Astrocyte of the cerebellum (primary cell): ENCODE measurements around the gene LY6G6C.
"Not testable (repeated sequence)": the region's sequence is repeated elsewhere in the genome, so short reads cannot be mapped to it uniquely, and the experiment has no call there.

Experiments used
- DNase-seq: peaks from one replicate; pipeline ENCODE4 v3.0.0-alpha.2; 2011; ENCODE audit warnings: low read depth
- H3K4me3 ChIP-seq: 2 replicates; pipeline ENCODE4 v1.5.1; 2011; ENCODE audit warnings: mild to moderate bottlenecking, low read depth, low read length, moderate library complexity
- CTCF ChIP-seq: IDR thresholded peaks from 2 replicates; pipeline ENCODE4 v1.5.1; 2012; ENCODE audit warnings: low read length, low read depth, moderate library complexity, mild to moderate bottlenecking; ENCODE audit errors: missing control alignments
- in situ Hi-C: cut with HindIII; loops from 2 replicates; pipeline ENCODE4 v1.10.0; 2017; ENCODE audit warnings: low sequenced_read_pairs

The LY6G6C gene

GRCh38 chr6:31713991-31714684 is 7.4 kb downstream of the LY6G6C start:
- no peak for DNase-seq
- H3K4me3 ChIP-seq: no peak overlapping the region
- in situ Hi-C loops: no loop called here
- no peak for TF ChIP-seq CTCF

- TF ChIP-seq CTCF: no peak
- DNase-seq: no peak
- in situ Hi-C loops: no loop called here
- no peak overlapping the region for H3K4me3 ChIP-seq
Measured at GRCh38 chr6:31713465-31713864, 8.1 kb downstream of the LY6G6C start.

DNA sequence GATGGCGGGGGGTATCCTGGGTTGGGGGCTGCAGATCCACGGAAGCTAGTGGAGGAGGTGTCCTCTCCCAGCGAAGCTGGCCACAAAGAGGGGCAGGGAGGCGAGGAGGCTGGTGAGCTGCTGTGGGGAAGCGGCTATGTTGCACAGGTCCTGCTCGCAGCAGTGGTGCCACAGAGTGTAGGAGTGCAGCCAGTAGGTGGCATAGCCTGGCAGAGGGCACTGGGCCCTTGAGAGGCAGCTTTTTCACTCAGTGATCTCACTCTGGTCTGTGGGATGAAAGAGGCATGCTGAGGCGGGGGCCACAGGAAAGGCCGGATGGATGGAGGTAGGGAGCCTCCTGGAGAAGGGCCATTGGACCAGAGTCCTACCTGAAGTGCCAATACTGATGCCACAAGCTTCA is 9.2 kb downstream of the LY6G6C start:
- DNase-seq: no peak
- TF ChIP-seq CTCF: no peak
- no peak overlapping the region for H3K4me3 ChIP-seq
- in situ Hi-C loops: no loop called here

- DNase-seq: no peak
- no peak overlapping the region for H3K4me3 ChIP-seq
- in situ Hi-C loops: no loop called here
- no peak for TF ChIP-seq CTCF
Measured at GRCh38 chr6:31711233-31711632, 10.3 kb downstream of the LY6G6C start.

DNA sequence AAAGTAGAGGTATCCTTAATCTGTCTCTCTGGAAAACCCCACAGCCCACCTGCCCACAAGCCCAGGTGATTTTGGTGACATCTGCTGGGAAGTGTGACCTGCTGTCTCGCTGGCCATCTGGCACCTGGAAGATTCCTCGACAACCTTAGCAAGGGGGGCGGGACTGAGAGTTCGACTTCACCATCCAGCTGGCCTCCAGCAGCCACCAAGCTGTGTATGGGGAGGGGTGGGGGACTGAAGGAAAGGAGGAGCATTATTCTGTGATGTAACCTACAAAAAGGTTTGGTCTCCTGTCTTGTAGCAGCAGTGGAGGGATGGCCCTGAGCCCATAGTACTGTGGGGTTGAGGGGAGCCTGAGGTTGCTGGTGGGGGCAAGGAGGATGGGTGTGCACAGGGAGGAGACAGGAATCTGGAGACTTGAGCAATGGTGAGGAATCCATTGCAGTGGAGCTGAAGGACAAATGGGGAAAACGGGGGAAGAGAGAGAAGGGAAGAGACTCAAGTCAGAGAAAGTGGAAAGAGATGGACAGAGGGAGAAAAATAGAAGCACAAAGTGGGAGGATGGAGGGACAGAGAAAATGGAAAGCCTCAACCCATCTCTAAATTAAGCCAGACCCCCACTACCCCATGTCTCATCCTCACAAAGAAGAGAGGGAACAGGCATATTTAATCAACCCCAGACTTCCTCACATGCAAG is 10.9 kb downstream of the LY6G6C start:
- no peak for TF ChIP-seq CTCF
- H3K4me3 ChIP-seq: no peak overlapping the region
- in situ Hi-C loops: no loop called here
- no peak for DNase-seq

DNA sequence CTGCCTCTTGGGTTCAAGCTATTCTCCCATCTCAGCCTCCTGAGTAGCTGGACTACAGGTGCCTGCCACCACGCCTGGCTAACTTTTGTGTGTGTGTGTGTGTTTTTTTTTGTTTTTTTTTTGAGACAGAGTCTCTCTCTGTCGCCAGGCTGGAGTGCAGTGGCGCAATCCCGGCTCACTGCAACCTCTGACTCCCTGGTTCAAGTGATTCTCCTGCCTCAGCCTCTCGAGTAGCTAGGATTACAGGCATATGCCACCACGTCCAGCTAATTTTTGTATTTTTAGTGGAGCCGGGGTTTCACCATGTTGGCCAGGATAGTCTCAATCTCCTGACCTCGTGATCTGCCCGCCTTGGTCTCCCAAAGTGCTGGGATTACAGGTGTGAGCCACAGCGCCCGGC is 12.4 kb downstream of the LY6G6C start:
- in situ Hi-C loops, DNase-seq, H3K4me3 ChIP-seq: not testable (repeated sequence)

DNA sequence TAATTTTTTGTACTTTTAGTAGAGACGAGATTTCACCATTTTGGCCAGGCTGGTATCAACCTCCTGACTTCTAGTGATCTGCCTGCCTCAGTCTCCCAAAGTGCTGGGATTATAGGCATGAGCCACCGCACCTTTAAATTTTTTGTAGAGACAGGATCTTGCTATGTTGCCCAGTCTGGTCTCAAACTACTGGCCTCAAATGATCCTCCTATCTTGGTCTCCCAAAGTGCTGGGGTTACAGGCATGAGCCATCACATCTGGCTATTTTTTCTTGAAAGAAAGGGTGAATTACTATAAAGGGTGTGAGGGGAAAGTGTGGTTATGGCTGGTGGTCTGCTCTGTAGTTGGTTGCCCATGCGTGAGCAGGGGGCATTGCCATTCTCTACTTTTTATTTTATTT is 13.3 kb downstream of the LY6G6C start:
- no peak for DNase-seq
- H3K4me3 ChIP-seq: no peak overlapping the region
- in situ Hi-C loops: no loop called here
- TF ChIP-seq CTCF: no peak
